OCI-LY7 (cell line): ENCODE results near the gene EED.

ENCODE experiments used
- CTCF ChIP-seq: fragments of 200-600 bp; sonication (generic); conservative IDR thresholded peaks from 2 replicates; pipeline ENCODE4 v1.5.1; 2014; ENCODE audit warnings: mild to moderate bottlenecking, antibody characterized with exemption, low read length, moderate library complexity, mixed read lengths
- EZH2phosphoT487 ChIP-seq: fragments of 200-600 bp; sonication (generic); IDR thresholded peaks from 2 replicates; pipeline ENCODE4 v1.6.1; 2018; ENCODE audit warnings: low read depth, borderline replicate concordance, mild to moderate bottlenecking, mixed run types, antibody characterized with exemption, low read length, moderate library complexity, mixed read lengths

- TF ChIP-seq CTCF (no peak), EZH2phosphoT487 (no peak)
These were observed 4.4 kb upstream of the EED start for GRCh38 chr11:86240164-86240563.
